Muscle of arm (tissue), 12 donors: Measurements from ENCODE around the gene DLGAP1. TPM values are rescaled to one million over a fixed set of nuclear protein-coding genes. Genes with fewer than 3 reads are reported as not detected.
A peak's percentile ranks its signal among the peaks of the same experiment; 100 is the strongest.

Experiments
- DNase-seq: peaks from one replicate; pipeline ENCODE4 v3.0.0-alpha.2; 2013
- polyA plus RNA-seq, 12 donors: library from polyadenylated mRNA; unstranded; fragments of 120-200 nt; gene quantifications; one replicate each; pipeline ENCODE4 v1.2.1, GENCODE V29; 2013; ENCODE audit not compliant: insufficient read length in 12 of 12

Gene DLGAP1
- polyA plus RNA-seq, 12 donors, result 1.4 to 3.5 (median 2.5) TPM; not detected in 2

DNA sequence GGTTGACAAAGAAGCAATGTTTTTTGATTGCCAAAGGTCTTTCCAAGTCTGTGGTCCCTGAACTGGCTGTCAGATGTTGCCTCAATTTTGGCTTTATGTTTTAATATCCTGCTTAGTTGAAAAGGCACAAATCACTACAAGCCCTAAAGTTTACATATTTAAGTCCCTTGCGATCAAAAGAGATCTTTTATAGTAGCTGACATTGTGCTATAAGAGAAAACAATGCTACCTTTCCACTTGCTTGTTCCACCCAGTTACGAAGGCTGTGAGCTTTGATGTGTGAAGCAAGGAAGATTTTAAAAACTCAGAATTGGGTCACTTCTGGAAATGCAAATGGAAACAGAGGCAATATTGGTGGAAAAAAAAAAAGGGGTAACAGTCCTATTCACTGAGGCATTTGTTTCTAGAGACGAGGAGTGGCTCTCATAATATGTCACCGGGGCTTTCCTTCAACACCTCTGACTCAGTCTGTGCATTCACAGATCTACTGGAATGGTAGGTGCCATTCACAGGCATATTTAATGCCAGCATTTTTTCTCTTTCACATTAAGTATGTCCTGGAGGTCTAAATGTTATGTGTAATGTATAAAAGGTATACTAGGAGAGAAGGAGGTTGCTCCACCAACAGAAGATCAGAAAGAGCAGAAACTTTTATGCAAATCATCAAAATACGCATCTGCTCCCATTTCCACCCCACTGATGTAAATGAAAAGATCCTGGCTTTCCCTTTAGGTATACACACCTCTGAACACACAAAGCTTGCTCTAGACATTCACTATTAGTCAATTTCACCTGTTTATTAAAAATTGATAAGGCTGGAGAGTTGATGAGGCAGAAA lies 913.3 kb downstream of the DLGAP1 start:
- DNase-seq, result no peak

DNA sequence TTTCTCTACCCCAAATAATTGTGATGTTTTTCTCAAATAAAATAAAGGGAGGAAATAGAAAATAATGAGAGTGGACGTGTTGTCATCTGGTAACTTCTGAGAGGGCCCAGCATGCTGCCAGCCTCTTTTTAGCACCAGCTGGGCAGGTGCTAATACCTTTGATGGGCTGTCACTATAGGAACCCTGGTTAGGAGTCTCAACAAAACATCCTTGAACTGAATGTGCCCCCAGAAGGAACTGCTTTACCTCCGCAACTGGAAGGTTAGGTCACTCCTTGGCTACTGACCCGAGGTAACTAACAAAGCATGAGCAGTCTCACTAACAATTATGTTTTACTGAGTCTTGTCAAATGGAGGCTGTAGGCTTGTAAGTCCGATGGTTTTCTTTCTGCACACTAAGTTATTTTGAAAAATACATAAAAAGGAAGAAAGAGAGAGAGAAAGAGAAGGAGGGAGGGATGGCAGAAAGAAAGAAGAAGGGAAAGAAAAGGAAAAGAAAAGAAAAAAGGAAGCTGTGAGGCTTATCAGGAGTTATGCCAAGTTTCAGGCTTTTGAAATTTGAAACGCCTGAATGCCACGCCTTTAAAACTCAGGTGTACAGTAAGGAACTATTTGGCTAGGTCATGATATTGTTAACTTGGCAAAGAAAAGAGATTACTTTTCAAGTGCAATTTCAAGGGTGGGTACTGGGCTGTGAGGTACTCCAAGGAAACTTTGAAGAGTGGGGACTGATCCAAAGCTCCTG lies 914.1 kb downstream of the DLGAP1 start:
- DNase-seq, result no peak

DNA sequence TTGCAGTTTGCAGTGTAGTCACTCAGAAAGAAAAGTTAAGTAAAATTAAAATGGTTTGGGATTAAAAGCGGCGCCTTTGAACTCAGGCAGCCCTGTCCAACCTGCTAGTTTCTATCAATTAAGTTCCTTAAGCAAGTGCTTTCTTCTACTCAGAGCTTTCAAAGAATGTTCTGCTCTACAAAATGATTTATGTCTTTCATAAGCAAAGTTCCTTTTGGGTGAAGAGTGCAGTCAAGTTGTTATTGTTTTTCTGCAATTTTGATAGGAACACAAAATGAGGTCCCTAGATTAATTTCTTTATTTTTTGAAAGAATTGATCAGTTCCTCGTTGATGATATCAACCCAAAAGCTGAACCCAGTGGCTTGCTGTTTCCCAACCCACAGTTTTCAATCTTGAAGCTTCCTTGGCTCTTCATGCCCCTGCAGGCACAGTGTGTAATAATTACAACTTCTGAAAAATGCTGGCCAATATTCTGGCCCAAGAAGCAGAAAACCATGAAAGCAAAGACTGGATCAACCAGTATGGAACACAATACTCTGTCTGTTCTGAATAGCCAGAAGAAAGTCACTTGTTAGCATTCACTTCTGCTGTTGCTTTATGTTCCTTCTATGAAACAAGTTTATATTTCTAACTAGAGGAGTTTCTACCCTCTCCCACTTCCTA lies 916.0 kb downstream of the DLGAP1 start:
- DNase-seq, result no peak

DNA sequence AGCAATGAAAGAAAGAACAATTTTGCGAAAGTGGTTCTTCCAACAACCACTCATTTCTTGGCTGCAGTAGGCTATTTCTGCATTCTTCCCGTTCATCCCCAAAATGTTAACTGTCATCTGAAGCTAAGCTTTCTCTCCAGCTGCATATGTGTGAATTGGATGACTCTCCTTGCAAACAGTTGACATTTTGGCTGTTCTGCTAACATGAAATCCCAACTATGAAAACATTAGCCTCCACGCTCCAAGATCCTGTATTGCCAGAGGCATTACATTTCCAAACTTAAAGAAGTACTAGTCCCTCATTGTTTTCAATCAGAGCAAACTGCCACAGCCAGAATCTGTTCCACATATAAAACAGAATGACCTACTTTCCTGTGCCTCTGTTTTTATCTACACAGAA lies 916.7 kb downstream of the DLGAP1 start:
- peak; percentile 88 for DNase-seq

DNA sequence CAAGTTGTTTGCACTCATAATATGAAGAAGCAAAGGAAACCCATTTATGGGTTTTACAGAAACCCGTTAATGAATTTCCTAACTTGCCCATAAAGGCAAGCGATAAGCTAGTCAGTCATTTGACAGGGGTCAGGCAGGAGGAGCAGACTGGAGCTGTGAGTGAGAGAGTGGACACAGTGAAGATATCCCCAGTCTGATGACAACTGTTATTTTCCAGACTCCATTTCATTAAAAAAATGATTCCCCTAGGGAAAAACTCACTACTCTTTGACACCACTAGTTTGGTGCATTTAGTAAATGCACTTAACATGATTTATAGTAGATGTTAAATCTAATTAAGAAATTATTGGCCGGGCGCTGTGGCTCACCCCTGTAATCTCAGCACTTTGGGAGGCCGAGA lies 924.3 kb downstream of the DLGAP1 start:
- no peak for DNase-seq

- DNase-seq, result no peak
These were observed 925.5 kb downstream of the DLGAP1 start for GRCh38 chr18:3529601-3530000.

GRCh38 chr18:3529077-3529476 lies 926.0 kb downstream of the DLGAP1 start:
- DNase-seq, result no peak

DNA sequence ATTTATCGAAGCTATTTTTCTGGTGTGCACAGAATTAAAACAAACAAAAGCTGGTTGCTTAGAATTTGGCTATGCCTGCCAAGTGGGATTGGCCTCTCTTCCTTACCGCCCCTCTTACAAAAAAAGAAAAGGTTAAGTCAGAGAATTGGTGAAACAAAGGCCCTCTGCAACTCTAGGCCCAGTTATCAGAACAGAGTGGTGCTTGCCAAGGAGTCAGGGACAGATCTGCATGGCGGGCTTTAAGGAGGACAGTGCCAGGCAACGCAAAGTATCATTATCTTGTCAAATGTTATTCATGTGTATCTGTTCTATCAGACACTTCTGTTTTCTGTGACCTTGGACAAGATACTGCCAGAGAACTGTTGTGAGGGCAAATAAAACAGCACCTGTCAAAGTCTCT lies 926.9 kb downstream of the DLGAP1 start:
- no peak for DNase-seq

GRCh38 chr18:3526421-3527354 lies 928.4 kb downstream of the DLGAP1 start:
- DNase-seq, result peak; percentile 45

GRCh38 chr18:3525870-3526420 lies 929.2 kb downstream of the DLGAP1 start:
- DNase-seq, result no peak

GRCh38 chr18:3524706-3525105 lies 930.4 kb downstream of the DLGAP1 start:
- no peak for DNase-seq

- no peak for DNase-seq
These were observed 934.6 kb downstream of the DLGAP1 start for GRCh38 chr18:3520230-3521085.

- DNase-seq, result no peak
These were observed 940.5 kb downstream of the DLGAP1 start for GRCh38 chr18:3514312-3515216.

DNA sequence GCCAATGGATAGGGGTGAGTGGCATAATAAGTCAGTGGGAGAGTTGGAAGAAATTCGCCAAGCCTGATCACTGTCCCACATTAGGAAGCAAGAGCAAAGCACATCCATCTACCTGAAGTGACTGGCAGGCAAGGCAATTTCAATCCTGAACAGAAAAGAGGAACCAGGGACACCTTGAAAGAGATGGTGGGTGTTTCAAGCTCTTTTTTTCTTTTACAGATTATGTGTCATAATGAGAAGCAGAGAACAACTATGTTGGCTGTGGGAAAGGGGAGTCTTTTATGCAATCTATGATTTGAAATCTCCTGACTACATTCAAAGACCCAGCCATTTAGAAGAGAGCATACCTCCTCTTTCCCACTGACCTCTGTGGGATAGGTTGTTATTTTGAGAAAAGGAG lies 941.6 kb downstream of the DLGAP1 start:
- no peak for DNase-seq

DNA sequence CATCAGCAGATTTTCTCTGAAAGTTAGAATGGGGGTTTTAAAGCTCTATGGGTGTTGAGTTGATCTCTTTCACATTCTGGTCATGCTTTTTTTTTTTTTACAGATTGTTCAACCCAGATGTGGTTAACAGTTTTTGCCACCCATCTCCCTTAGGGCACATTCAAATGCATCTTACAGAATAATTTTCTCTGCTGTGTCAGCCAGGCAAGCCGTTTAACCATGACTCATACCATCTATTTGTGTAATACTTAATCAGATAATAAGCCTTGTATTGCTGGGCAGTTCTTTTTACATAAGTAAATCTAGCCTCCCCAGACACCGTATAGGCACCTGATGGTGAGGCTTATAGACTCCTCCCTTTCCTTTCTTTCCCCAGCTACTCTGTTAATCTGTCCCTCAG lies 943.1 kb downstream of the DLGAP1 start:
- no peak for DNase-seq

- DNase-seq, result no peak
These were observed 944.2 kb downstream of the DLGAP1 start for GRCh38 chr18:3510896-3511295.

GRCh38 chr18:3510024-3510423 lies 945.1 kb downstream of the DLGAP1 start:
- DNase-seq, result no peak

GRCh38 chr18:3508576-3509549 lies 946.2 kb downstream of the DLGAP1 start:
- no peak for DNase-seq
